Measurements from ENCODE around the gene KDM4B.

DNA sequence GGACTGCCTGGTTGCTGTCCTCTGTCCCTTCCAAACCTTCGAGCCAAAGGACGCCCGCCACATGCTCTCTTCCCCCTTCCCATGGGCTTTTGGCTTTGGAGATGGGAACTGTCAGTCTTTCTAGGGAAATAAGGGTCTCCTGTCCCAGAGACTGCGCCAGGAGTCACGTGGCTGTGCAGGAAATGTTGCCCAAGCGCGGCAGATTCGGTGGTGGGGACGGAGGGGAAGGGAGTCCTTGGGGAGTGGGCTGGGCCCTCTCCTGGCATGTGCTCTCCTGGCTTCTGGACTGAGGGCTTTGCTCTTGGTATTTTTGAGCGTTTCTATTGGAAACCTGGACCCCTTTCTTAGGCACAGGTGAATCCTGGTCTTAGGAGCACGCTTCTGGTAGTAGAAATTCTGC lies 103.2 kb downstream of the KDM4B start:
- TF ChIP-seq, protein P1, sequence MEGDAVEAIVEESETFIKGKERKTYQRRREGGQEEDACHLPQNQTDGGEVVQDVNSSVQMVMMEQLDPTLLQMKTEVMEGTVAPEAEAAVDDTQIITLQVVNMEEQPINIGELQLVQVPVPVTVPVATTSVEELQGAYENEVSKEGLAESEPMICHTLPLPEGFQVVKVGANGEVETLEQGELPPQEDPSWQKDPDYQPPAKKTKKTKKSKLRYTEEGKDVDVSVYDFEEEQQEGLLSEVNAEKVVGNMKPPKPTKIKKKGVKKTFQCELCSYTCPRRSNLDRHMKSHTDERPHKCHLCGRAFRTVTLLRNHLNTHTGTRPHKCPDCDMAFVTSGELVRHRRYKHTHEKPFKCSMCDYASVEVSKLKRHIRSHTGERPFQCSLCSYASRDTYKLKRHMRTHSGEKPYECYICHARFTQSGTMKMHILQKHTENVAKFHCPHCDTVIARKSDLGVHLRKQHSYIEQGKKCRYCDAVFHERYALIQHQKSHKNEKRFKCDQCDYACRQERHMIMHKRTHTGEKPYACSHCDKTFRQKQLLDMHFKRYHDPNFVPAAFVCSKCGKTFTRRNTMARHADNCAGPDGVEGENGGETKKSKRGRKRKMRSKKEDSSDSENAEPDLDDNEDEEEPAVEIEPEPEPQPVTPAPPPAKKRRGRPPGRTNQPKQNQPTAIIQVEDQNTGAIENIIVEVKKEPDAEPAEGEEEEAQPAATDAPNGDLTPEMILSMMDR (IDR thresholded peaks at IDR 0.05), result no peak
- no peak for TF ChIP-seq POLR2A (IDR thresholded peaks at IDR 0.05)
